Prostate gland (tissue), 2 donors: ENCODE measurements around the gene RUSC2.

Experiments
- POLR2AphosphoS5 ChIP-seq: sonication (generic); formaldehyde crosslinking; IDR thresholded peaks from one replicate; pipeline ENCODE4 v1.6.1; 2017; ENCODE audit warnings: antibody characterized with exemption
- TF ChIP-seq, protein P1 (sequence below), 4 experiments: fragments of 200-600 bp in 2 of 4; fragments of 450-650 bp in 2 of 4; sonication (generic) in 2 of 4; IDR thresholded peaks; 1 replicate in 3 of 4; 2 replicates in 1 of 4; pipeline ENCODE4 v1.5.1; 2016 to 2019; ENCODE audit warnings: antibody characterized with exemption in 4 of 4, mild to moderate bottlenecking in 2 of 4, moderate library complexity in 2 of 4

DNA sequence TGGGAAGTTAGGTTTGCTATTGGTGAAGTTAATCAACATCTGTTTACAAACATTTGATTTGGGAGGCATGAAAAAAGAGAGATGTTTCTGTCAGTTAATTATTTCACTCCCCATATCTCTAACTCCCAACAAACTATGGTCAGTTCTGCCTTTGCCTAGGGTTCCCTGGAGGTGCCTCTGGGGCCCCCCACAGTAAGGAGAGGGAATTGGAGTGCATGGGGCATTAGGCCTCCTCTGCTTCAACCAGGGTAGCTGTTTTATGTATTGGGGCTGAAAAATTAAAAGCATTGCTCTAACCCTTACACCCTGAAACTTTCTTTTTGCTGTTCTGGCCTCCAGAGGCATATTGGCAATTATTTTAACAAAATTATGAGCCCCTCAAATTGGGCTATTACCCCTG is 32.3 kb downstream of the RUSC2 start:
- TF ChIP-seq, protein P1, sequence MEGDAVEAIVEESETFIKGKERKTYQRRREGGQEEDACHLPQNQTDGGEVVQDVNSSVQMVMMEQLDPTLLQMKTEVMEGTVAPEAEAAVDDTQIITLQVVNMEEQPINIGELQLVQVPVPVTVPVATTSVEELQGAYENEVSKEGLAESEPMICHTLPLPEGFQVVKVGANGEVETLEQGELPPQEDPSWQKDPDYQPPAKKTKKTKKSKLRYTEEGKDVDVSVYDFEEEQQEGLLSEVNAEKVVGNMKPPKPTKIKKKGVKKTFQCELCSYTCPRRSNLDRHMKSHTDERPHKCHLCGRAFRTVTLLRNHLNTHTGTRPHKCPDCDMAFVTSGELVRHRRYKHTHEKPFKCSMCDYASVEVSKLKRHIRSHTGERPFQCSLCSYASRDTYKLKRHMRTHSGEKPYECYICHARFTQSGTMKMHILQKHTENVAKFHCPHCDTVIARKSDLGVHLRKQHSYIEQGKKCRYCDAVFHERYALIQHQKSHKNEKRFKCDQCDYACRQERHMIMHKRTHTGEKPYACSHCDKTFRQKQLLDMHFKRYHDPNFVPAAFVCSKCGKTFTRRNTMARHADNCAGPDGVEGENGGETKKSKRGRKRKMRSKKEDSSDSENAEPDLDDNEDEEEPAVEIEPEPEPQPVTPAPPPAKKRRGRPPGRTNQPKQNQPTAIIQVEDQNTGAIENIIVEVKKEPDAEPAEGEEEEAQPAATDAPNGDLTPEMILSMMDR (IDR thresholded peaks at IDR 0.05): no peak
- TF ChIP-seq POLR2AphosphoS5: no peak
